ENCODE data around the gene TLE6.

DNA sequence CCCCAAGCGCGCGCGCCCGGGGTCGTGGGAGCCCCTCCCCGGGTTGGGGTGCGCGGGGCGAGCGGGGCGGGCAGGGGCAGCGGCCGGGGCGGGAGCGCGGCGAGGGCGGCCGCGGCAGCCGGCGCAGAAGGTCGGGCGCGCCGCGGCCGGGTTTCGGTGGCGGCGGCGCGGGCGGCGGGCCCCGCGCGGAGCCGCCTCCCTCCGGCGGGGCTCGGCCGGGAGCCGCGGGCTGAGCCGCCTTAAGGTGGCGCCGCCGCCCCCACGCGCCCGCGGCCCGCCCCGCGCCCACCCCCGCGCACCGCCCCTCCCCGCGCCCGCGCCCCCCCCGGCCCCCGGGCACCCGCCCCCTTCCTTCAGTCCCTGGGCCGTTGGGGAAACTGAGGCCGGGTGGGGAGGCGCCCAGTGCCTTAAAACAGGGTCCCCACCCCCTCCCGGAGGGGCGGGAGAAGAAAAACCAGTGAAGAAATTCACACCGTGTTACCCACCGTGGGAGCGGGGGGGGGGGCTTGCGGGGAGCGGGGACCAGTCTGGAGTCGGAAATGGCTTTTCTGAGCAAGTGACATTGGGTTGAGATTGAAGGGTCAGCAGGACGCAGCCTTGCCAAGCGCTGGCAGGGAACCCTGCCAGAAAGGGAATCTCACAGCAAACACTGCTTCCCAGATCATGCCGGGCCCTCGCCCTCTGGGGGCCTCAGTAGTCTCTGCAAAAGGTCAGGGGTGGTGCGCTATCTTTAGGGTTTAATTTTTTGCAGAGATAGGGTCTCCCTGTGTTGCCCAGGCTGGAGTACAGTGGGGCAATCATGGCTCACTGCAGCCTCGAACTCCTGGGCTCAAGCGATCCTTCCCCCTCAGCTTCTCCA, 51.9 kb downstream of the TLE6 start, which contains the start of gene TLE2:
- TF ChIP-seq, protein P1, sequence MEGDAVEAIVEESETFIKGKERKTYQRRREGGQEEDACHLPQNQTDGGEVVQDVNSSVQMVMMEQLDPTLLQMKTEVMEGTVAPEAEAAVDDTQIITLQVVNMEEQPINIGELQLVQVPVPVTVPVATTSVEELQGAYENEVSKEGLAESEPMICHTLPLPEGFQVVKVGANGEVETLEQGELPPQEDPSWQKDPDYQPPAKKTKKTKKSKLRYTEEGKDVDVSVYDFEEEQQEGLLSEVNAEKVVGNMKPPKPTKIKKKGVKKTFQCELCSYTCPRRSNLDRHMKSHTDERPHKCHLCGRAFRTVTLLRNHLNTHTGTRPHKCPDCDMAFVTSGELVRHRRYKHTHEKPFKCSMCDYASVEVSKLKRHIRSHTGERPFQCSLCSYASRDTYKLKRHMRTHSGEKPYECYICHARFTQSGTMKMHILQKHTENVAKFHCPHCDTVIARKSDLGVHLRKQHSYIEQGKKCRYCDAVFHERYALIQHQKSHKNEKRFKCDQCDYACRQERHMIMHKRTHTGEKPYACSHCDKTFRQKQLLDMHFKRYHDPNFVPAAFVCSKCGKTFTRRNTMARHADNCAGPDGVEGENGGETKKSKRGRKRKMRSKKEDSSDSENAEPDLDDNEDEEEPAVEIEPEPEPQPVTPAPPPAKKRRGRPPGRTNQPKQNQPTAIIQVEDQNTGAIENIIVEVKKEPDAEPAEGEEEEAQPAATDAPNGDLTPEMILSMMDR (IDR thresholded peaks at IDR 0.05; ENCODE audit: insufficient read depth, low read length) = no peak
- no peak for TF ChIP-seq POLR2AphosphoS5 (IDR thresholded peaks at IDR 0.05; ENCODE audit: low read depth)
- no peak for TF ChIP-seq SPI1 (IDR thresholded peaks at IDR 0.05; ENCODE audit: borderline replicate concordance, low read depth)
